ENCODE results near the gene LARP4B. TPM values are rescaled to one million over a fixed set of nuclear protein-coding genes. Genes with fewer than 3 reads are reported as not detected.

LARP4B gene
- total and polyA plus RNA-seq, 7 donors: 16.6 to 88.3 (median 66.6) TPM

DNA sequence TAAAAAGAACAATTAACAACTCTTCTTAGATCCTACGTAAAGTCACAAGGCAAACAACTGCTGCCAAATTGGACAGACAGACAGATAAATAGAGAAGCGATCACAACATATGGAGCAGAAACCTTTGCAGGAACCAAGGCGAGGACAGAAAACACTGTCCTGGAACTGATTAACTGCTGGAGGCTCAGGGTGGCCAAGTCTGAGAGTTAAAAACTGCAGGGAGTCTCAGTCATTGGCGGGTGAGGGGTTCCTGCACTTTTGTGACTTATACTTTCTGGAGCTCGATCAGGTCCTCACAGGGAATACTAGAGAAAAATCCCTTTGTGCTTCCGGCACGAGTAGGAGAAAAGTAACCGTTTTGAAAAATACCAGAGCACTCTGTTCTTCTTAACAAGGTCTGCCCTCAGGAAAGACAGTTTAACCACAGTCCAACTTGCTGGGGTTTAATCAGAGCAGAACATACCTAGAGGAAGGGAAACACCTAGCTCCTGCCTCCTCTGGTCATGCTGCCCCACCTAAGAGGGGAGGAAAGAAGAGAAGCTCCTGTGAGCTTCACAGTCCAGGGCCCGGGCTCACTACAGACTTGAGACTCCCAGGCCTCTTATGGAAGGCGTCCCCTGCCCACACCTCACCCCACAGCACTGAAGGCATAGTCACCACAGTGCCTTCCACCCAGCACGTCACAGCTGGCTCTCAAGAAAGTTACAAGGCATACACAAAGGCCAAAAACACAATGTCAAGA lies 74.9 kb downstream of the LARP4B start:
- Histone ChIP-seq H3K36me3 (ENCODE audit: insufficient read depth in 1 of 2, low read depth in 1 of 2) (peaks cover 0 to 41% of the 10 kb centered on the region in 2 donors), H3K9me3 (no peaks in the 10 kb centered on the region), H3K27me3 (ENCODE audit: insufficient read depth in 3 of 3, low read length in 2 of 3) (no peaks in the 10 kb centered on the region), H3K4me1 (peaks cover 14% of the 10 kb centered on the region), H3K27ac (no peak overlapping the region), H3K4me3 (no peak overlapping the region)
- no peak for TF ChIP-seq CTCF (IDR thresholded peaks at IDR 0.05)
- ATAC-seq (no peak), DNase-seq (no peak)
- intact Hi-C loops (cut with DNase I): no loop called here
- WGBS, 3 donors: 83 to 89% (median 83%) methylated on average over 11 of the region's 11 CpGs

- WGBS, 3 donors: 72 to 90% (median 76%) methylated on average over 5 of the region's 5 CpGs
- H3K27ac ChIP-seq: no peak overlapping the region
- intact Hi-C loops (cut with DNase I): no loop called here
- TF ChIP-seq CTCF (IDR thresholded peaks at IDR 0.05): no peak
- H3K4me1 ChIP-seq: peaks cover 12% of the 10 kb centered on the region
- H3K9me3 ChIP-seq: no peaks in the 10 kb centered on the region
- no peaks in the 10 kb centered on the region for H3K27me3 ChIP-seq (ENCODE audit: insufficient read depth in 3 of 3, low read length in 2 of 3)
- ATAC-seq: peak in 1 of 4 donors; percentile 30
- H3K36me3 ChIP-seq (ENCODE audit: insufficient read depth in 1 of 2, low read depth in 1 of 2): peaks cover 0 to 32% of the 10 kb centered on the region in 2 donors
- no peak for DNase-seq
- H3K4me3 ChIP-seq: no peak overlapping the region
These were observed 75.8 kb downstream of the LARP4B start for GRCh38 chr10:855671-856070.

GRCh38 chr10:855079-855478 lies 76.4 kb downstream of the LARP4B start:
- DNase-seq: no peak
- peaks cover 6% of the 10 kb centered on the region for H3K4me1 ChIP-seq
- intact Hi-C loops (cut with DNase I): no loop called here
- H3K9me3 ChIP-seq: peaks cover 5% of the 10 kb centered on the region
- peaks cover 0 to 30% of the 10 kb centered on the region in 2 donors for H3K36me3 ChIP-seq (ENCODE audit: insufficient read depth in 1 of 2, low read depth in 1 of 2)
- no peak for TF ChIP-seq CTCF (IDR thresholded peaks at IDR 0.05)
- 94 to 97% (median 97%) methylated on average over 1 of the region's 1 CpG for WGBS, 3 donors
- no peaks in the 10 kb centered on the region for H3K27me3 ChIP-seq (ENCODE audit: insufficient read depth in 3 of 3, low read length in 2 of 3)
- H3K27ac ChIP-seq: no peak overlapping the region
- no peak overlapping the region for H3K4me3 ChIP-seq
- ATAC-seq: no peak

DNA sequence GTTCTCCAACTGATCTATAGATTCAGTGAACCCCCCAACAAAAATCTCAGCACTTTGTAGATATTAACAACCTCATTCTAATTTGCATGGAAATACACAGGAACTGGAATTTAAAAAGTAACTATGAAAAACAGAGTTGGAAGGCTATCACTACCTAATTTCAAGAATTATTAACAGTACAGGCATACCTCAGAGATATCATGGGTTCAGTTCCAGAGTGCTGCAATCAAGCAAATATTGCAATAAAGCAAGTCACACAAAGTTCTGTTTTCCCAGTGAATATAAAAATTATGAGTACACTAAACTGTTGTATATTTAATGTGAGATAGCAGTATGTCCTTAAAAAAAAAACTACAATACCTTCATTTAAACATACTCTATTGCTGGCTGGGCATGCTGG lies 78.5 kb downstream of the LARP4B start:
- Histone ChIP-seq H3K27me3 (ENCODE audit: insufficient read depth in 3 of 3, low read length in 2 of 3) (no peaks in the 10 kb centered on the region), H3K27ac (no peak overlapping the region), H3K4me1 (peaks cover 4% of the 10 kb centered on the region), H3K36me3 (ENCODE audit: insufficient read depth in 1 of 2, low read depth in 1 of 2) (peaks cover 0 to 22% of the 10 kb centered on the region in 2 donors), H3K4me3 (no peak overlapping the region), H3K9me3 (peaks cover 9% of the 10 kb centered on the region)
- no peak for DNase-seq
- TF ChIP-seq CTCF (IDR thresholded peaks at IDR 0.05): no peak
- no peak for ATAC-seq
- intact Hi-C loops (cut with DNase I): no loop called here

GRCh38 chr10:852386-852785 lies 79.1 kb downstream of the LARP4B start:
- Histone ChIP-seq H3K27ac (no peak overlapping the region), H3K9me3 (peaks cover 9% of the 10 kb centered on the region), H3K36me3 (ENCODE audit: insufficient read depth in 1 of 2, low read depth in 1 of 2) (peaks cover 0 to 22% of the 10 kb centered on the region in 2 donors), H3K4me3 (no peak overlapping the region), H3K27me3 (ENCODE audit: insufficient read depth in 3 of 3, low read length in 2 of 3) (no peaks in the 10 kb centered on the region), H3K4me1 (peaks cover 4% of the 10 kb centered on the region)
- no peak for TF ChIP-seq CTCF (IDR thresholded peaks at IDR 0.05)
- no peak for ATAC-seq
- DNase-seq: no peak
- intact Hi-C loops (cut with DNase I): no loop called here
- 75 to 86% (median 75%) methylated on average over 3 of the region's 3 CpGs for WGBS, 3 donors
